A549 treated with AZD9567 at 1 μM for 4 hours (cell line): ENCODE data around the gene CD248. TPM values are rescaled to one million over a fixed set of nuclear protein-coding genes. Genes with fewer than 3 reads are reported as not detected.

Source experiments
- total RNA-seq: library from RNA; stranded (reverse); fragments of 200-300 nt; extraction: Qiagen RNA extraction; gene quantifications from 5 replicates; pipeline ENCODE4 v1.2.3, GENCODE V29; 2022; ENCODE audit not compliant: insufficient read depth

The CD248 gene, protein sequence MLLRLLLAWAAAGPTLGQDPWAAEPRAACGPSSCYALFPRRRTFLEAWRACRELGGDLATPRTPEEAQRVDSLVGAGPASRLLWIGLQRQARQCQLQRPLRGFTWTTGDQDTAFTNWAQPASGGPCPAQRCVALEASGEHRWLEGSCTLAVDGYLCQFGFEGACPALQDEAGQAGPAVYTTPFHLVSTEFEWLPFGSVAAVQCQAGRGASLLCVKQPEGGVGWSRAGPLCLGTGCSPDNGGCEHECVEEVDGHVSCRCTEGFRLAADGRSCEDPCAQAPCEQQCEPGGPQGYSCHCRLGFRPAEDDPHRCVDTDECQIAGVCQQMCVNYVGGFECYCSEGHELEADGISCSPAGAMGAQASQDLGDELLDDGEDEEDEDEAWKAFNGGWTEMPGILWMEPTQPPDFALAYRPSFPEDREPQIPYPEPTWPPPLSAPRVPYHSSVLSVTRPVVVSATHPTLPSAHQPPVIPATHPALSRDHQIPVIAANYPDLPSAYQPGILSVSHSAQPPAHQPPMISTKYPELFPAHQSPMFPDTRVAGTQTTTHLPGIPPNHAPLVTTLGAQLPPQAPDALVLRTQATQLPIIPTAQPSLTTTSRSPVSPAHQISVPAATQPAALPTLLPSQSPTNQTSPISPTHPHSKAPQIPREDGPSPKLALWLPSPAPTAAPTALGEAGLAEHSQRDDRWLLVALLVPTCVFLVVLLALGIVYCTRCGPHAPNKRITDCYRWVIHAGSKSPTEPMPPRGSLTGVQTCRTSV
- 0.05 TPM in 1 of 5 replicates, not detected in the others for total RNA-seq

GRCh38 chr11:66316849-66317251 lies at the start of gene CD248:
Gene CD248 (minus strand): TSS chr11:66317044. CDS start chr11:66317027, 17 bp downstream.

DNA sequence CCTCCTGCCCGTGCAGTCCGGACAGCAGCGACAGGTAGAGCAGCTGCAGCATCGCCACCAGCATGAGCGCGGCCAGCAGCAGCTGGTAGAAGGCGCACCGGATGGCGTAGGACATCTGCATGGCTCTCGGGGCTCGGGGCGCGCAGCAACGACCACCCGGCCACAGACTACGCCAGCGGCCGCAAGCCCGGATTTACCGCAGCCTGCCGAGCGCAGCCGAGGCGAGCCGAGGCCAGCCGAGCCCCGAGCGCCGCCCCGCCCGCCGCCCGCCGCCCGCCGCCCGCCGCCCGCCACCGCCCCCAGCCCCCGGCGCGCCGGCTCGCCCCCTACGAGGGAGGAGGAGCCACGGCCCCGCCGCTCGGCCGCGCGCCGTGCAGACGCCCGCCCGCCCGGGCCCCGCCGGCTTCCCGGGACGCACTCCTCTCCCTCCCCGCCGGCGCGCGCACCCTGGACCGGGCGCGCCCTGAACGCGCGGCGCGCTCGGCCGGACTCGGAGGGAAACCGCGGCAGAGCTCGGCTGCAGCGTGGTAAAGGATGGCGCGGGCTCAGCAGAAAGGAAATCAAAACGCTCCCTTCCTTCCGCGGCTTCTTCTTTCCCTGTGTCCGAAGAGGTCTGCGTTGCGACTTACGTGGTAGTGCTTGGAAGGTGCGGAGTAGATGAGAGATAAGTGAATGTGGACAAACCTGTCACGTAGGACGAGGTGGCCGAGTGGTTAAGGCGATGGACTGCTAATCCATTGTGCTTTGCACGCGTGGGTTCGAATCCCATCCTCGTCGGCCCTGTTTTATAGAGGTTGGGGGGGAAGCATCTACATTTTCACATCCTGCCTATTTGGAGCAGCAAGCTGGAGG lies 30.8 kb upstream of the CD248 start, which contains the start of gene B4GAT1:
Gene B4GAT1, minus strand, starts transcription at position 205 of the 852 bp plus-strand sequence. Its CDS starts 84 bp downstream, at position 121.

GRCh38 chr11:66344550-66345315 lies 27.9 kb upstream of the CD248 start, which contains the start of gene BRMS1:
Gene BRMS1 (minus strand): TSS chr11:66345104. CDS start chr11:66342234, 2,870 bp downstream.

DNA sequence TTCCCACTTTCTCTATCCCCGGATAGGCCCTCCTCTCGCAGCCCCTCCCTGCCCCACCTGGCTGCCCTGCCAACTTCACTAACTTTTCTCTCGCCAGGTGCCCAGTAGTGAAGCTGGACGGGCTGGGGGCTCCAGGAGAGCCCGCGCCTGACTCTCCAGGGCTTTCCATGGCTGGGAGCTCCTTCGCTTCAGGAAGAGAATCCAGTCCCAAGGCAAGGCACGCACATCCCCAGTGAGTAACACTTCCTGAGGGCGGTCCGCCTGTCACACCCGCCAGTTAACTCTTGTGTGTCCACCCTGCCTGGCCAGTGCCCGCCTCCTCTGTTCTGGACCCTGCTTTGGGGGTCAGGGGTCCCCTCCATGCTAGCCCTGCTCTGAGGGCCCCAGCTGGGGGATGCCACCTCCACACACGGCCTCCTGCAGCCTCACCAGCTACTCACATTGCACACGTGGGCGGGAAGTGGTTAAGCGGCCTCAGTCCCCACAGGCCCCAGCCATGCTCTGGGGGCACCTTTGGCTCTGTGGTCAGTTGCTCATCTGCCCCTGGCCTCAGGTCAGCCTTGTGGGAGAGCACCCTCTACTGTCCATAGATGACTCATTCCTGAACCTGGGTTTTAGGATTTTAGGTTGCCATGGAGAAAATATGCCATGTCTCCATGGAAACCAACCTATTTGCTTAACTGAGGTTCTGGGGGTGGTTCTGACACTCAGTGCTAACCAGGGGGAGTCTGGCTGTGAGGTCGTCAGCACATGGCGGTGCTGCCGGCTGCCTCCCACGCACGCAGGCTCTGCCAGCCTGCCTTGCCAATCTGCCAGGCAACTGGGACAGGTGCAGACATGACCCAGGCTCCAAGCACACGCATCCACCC lies 19.6 kb upstream of the CD248 start, which contains the start of gene RIN1:
Gene RIN1, minus strand, starts transcription at position 201 of the 869 bp plus-strand sequence. Its CDS starts 32 bp downstream, at position 169.

GRCh38 chr11:66291706-66292542 lies 24.9 kb downstream of the CD248 start, which contains the start of gene TMEM151A:
Gene TMEM151A (plus strand): TSS chr11:66291894. CDS start chr11:66292014, 120 bp downstream.

DNA sequence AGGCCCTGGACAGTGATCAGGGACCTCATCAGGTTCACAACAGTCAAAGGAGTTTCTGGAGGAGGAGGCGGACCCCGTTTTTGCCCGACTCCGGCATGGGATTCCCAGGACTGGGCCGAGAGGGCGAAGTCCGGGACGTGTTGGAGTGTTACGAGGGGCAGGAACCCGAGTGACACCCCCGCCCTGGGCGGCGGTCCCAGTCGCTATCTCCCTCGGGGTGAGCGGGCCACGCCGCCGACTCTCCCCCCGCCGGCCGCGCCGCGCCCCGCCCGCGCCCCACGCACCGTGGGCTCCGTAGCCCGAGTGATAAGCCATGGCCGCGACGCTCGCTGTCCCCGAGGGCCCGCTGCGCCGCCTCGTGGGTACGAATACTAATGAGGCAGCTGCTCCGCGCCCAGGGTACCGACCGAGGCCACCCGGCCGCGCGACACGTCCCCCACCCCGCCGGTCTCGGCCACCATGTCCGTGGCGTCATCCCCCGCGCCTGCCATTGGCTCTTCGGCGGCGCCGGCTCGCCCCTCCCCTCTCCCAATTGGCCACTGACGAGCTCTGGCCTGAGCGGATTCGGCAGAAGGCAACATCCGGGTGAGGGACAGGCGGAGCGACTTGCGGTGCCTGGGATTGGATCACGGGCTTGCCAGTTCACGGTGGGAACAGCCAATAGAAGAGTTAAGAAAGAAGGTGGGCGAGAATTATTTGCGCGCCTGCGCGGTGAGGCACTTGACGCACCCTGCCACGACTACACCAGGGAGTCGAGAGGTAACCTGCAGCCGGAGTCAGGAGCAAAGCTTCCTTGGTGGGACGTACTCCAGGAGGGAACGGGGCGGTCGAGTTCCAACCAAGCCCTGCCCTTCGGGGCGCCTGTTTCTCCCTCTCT lies 27.9 kb downstream of the CD248 start, which contains the start of gene YIF1A:
Gene YIF1A, minus strand, starts transcription at position 473 of the 877 bp plus-strand sequence. Its CDS starts 158 bp downstream, at position 315.

DNA sequence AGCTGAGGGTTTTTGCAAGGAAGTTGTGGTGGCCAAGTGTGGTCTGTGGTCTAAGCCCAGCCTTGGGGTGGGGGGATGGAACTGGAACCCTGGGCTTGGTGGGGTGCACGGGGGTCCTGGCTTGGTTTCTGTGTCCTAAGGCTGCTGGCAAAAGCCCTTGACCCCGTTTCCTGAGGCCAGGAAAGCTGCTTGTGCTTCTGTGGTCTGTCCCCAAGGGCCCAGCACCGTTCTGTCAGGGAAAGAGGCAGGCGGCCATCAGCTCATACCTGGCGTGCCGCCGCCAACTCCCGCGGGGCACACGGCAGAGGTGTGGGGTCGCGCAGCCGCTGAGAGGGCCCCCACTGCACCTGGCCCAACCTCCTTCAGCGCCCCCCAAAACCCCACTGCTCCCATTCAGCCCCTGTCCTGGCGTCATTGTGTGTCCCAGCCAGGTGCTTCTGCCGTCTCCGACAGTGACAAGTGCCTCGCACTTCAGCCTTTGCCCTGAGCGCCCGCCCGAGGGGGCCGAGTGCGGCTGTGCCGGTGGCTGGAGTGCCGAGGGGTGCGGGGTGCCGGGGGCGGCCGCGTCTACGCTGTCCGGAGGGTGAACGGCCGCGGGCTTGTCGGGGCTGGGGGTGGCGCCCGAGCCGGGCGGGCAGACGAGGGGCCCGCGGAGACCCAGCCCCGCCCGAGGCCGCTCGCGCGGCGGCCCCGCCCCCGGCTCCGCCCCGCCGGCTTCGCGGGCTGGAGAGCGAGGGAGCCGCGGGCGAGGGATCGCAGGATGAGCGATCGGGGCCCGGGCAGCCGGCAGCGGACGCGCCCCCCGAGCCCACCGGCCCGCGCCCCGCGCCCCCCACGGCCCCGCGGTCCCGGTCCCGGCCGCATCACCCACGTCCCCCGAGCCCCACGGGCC lies 39.1 kb downstream of the CD248 start, which contains the start of gene CNIH2:
Gene CNIH2, plus strand, starts transcription at position 705 of the 892 bp plus-strand sequence. CDS start 282 bp downstream, outside the sequence.

DNA sequence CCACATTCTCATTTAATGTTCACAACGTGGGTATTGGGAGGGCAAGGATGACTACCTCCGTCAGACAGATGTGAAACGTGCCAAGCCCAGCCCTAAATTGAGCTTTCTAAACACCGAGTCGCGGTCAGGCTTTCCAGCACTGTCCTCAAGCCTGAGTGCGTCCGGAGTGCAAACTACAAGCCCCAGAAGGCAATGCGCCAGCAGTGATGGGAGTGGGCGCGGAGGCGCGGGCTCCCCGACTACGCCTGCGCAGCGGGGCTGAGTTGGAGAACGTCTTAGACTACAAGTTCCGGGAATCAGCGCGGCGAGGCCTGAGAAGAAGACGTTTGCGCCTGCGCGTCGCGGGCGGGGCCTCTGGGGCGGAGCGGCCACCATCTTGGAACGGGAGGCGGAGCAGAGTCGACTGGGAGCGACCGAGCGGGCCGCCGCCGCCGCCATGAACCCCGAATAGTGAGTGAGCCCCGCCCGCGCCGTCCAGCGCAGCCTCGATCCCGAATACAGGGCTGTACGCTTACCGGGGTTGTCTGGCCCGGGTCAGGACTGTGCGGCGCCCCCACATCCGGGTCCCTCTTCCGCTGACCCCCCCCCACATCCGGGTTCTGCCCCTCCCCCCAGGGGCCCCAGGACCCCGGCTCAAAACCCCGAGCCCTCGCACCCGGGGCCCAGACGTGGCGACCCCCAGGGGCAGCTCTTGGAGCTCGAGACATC lies 48.4 kb downstream of the CD248 start, which contains the start of gene RAB1B:
Gene RAB1B, plus strand, starts transcription at position 396 of the 708 bp plus-strand sequence. Its CDS starts 41 bp downstream, at position 437.

Other genes starting within 250 kb of the CD248 start
- gene PACS1, start 246.8 kb downstream of the CD248 start, total RNA-seq, result 61.1 to 87.1 TPM (median 78.1 TPM) in 5 replicates
- 40.0 to 50.4 TPM (median 45.9 TPM) in 5 replicates for gene KLC2, start 59.3 kb downstream of the CD248 start, total RNA-seq
- gene RAB1B, start 48.4 kb downstream of the CD248 start, total RNA-seq, result 130 to 148 TPM (median 140 TPM) in 5 replicates
- gene CNIH2, start 38.9 kb downstream of the CD248 start, total RNA-seq, result 2.3 to 2.6 TPM (median 2.5 TPM) in 4 of 5 replicates, not detected in the other
- gene YIF1A, start 27.9 kb downstream of the CD248 start, total RNA-seq, result 113 to 127 TPM (median 120 TPM) in 5 replicates
- gene TMEM151A, start 25.1 kb downstream of the CD248 start, total RNA-seq, result 2.3 to 3.9 TPM (median 3.9 TPM) in 5 replicates
- gene RIN1, start 19.4 kb upstream of the CD248 start, total RNA-seq, result 22.4 to 36.2 TPM (median 33.7 TPM) in 5 replicates
- 66.1 to 97.8 TPM (median 88.3 TPM) in 5 replicates for gene BRMS1, start 28.1 kb upstream of the CD248 start, total RNA-seq
- 14.9 to 18.3 TPM (median 16.0 TPM) in 5 replicates for gene B4GAT1, start 30.6 kb upstream of the CD248 start, total RNA-seq
- gene SLC29A2, start 54.7 kb upstream of the CD248 start, total RNA-seq, result 4.1 to 6.8 TPM (median 5.4 TPM) in 5 replicates
- gene NPAS4, start 104.0 kb upstream of the CD248 start, total RNA-seq, result not detected in 5 replicates
- gene MRPL11, start 121.8 kb upstream of the CD248 start, total RNA-seq, result 90.1 to 116 TPM (median 112 TPM) in 5 replicates
- gene PELI3, start 149.9 kb upstream of the CD248 start, total RNA-seq, result 4.3 to 6.1 TPM (median 5.0 TPM) in 5 replicates
- gene DPP3, start 163.4 kb upstream of the CD248 start, total RNA-seq, result 51.3 to 93.2 TPM (median 55.9 TPM) in 5 replicates
- 7.5 to 11.6 TPM (median 10.1 TPM) in 5 replicates for gene BBS1, start 193.6 kb upstream of the CD248 start, total RNA-seq
- 10.1 to 14.3 TPM (median 13.2 TPM) in 5 replicates for gene ZDHHC24, start 229.0 kb upstream of the CD248 start, total RNA-seq
- gene ACTN3, start 229.9 kb upstream of the CD248 start, total RNA-seq, result 0.03 TPM in 1 of 5 replicates, not detected in the others